ENCODE data around the gene LRRK1.

- TF ChIP-seq CTCF (IDR thresholded peaks at IDR 0.05) (no peak), POLR2A (IDR thresholded peaks at IDR 0.05) (no peak)
Observed at GRCh38 chr15:101047301-101047781, 128.2 kb downstream of the LRRK1 start.

All from transverse colon (tissue), 3 donors.